Measurements from ENCODE around the gene RANBP17. TPM values are rescaled to one million over a fixed set of nuclear protein-coding genes. Genes with fewer than 3 reads are reported as not detected.

RANBP17 gene
- polyA plus RNA-seq, 4 donors, result 0.67 to 6.1 (median 1.2) TPM

- 73 to 80% (median 78%) methylated on average over 8 of the region's 8 CpGs for WGBS, 3 donors
- Histone ChIP-seq H3K36me3 (ENCODE audit: control insufficient read depth in 3 of 3, insufficient read depth in 2 of 3, low read depth in 1 of 3, low read length in 3 of 3) (no peaks in the 10 kb centered on the region), H3K27me3 (ENCODE audit: control insufficient read depth in 3 of 3, insufficient read depth in 3 of 3, low read length in 3 of 3) (peaks cover 6 to 25% (median 8%) of the 10 kb centered on the region in 3 donors), H3K9me3 (ENCODE audit: control insufficient read depth in 2 of 2, insufficient read depth in 1 of 2, low read depth in 1 of 2, low read length in 1 of 2) (no peaks in the 10 kb centered on the region), H3K27ac (ENCODE audit: low read depth in 1 of 3, low read length in 2 of 3) (no peak overlapping the region), H3K4me1 (ENCODE audit: control insufficient read depth in 3 of 3, insufficient read depth in 2 of 3, low read depth in 1 of 3, low read length in 2 of 3) (no peaks in the 10 kb centered on the region), H3K4me3 (ENCODE audit: low read depth in 1 of 3, low read length in 3 of 3) (no peak overlapping the region)
- DNase-seq (no peak), FAIRE-seq (no peak)
Observed at GRCh38 chr5:171335616-171336015, 473.8 kb downstream of the RANBP17 start.

- no peaks in the 10 kb centered on the region for H3K9me3 ChIP-seq (ENCODE audit: control insufficient read depth in 2 of 2, insufficient read depth in 1 of 2, low read depth in 1 of 2, low read length in 1 of 2)
- H3K27ac ChIP-seq (ENCODE audit: low read depth in 1 of 3, low read length in 2 of 3), result no peak overlapping the region
- peak; percentile 44 to 65 for DNase-seq
- no peaks in the 10 kb centered on the region for H3K36me3 ChIP-seq (ENCODE audit: control insufficient read depth in 3 of 3, insufficient read depth in 2 of 3, low read depth in 1 of 3, low read length in 3 of 3)
- H3K4me1 ChIP-seq (ENCODE audit: control insufficient read depth in 3 of 3, insufficient read depth in 2 of 3, low read depth in 1 of 3, low read length in 2 of 3), result no peaks in the 10 kb centered on the region
- no peak for FAIRE-seq
- 11 to 13% (median 13%) methylated on average over 31 of the region's 31 CpGs for WGBS, 3 donors
- peaks cover 6 to 25% (median 8%) of the 10 kb centered on the region in 3 donors for H3K27me3 ChIP-seq (ENCODE audit: control insufficient read depth in 3 of 3, insufficient read depth in 3 of 3, low read length in 3 of 3)
- H3K4me3 ChIP-seq (ENCODE audit: low read depth in 1 of 3, low read length in 3 of 3), result peak overlapping the region in 2 of 3 donors; percentile 18 to 32
Observed at GRCh38 chr5:171336521-171337209, 474.8 kb downstream of the RANBP17 start.

- Histone ChIP-seq H3K4me1 (ENCODE audit: control insufficient read depth in 3 of 3, insufficient read depth in 2 of 3, low read depth in 1 of 3, low read length in 2 of 3) (no peaks in the 10 kb centered on the region), H3K36me3 (ENCODE audit: control insufficient read depth in 3 of 3, insufficient read depth in 2 of 3, low read depth in 1 of 3, low read length in 3 of 3) (no peaks in the 10 kb centered on the region), H3K27me3 (ENCODE audit: control insufficient read depth in 3 of 3, insufficient read depth in 3 of 3, low read length in 3 of 3) (peaks cover 6 to 25% (median 6%) of the 10 kb centered on the region in 3 donors), H3K9me3 (ENCODE audit: control insufficient read depth in 2 of 2, insufficient read depth in 1 of 2, low read depth in 1 of 2, low read length in 1 of 2) (no peaks in the 10 kb centered on the region), H3K27ac (ENCODE audit: low read depth in 1 of 3, low read length in 2 of 3) (no peak overlapping the region), H3K4me3 (ENCODE audit: low read depth in 1 of 3, low read length in 3 of 3) (peak overlapping the region in 2 of 3 donors; percentile 18 to 32)
- 33 to 39% (median 36%) methylated on average over 11 of the region's 11 CpGs for WGBS, 3 donors
- FAIRE-seq (no peak), DNase-seq (no peak)
Observed at GRCh38 chr5:171337210-171337569, 475.4 kb downstream of the RANBP17 start.

- FAIRE-seq, result no peak
- no peaks in the 10 kb centered on the region for H3K4me1 ChIP-seq (ENCODE audit: control insufficient read depth in 3 of 3, insufficient read depth in 2 of 3, low read depth in 1 of 3, low read length in 2 of 3)
- peaks cover 6 to 25% (median 6%) of the 10 kb centered on the region in 3 donors for H3K27me3 ChIP-seq (ENCODE audit: control insufficient read depth in 3 of 3, insufficient read depth in 3 of 3, low read length in 3 of 3)
Observed at GRCh38 chr5:171340042-171340441, 478.2 kb downstream of the RANBP17 start.

GRCh38 chr5:171340491-171340890 lies 478.7 kb downstream of the RANBP17 start:
- 11 to 51% (median 31%) methylated on average over 6 of the region's 6 CpGs for WGBS, 3 donors
- Histone ChIP-seq H3K4me3 (ENCODE audit: low read depth in 1 of 3, low read length in 3 of 3) (no peak overlapping the region), H3K27me3 (ENCODE audit: control insufficient read depth in 3 of 3, insufficient read depth in 3 of 3, low read length in 3 of 3) (peaks cover 4 to 22% (median 4%) of the 10 kb centered on the region in 3 donors), H3K27ac (ENCODE audit: low read depth in 1 of 3, low read length in 2 of 3) (no peak overlapping the region), H3K4me1 (ENCODE audit: control insufficient read depth in 3 of 3, insufficient read depth in 2 of 3, low read depth in 1 of 3, low read length in 2 of 3) (no peaks in the 10 kb centered on the region), H3K36me3 (ENCODE audit: control insufficient read depth in 3 of 3, insufficient read depth in 2 of 3, low read depth in 1 of 3, low read length in 3 of 3) (no peaks in the 10 kb centered on the region), H3K9me3 (ENCODE audit: control insufficient read depth in 2 of 2, insufficient read depth in 1 of 2, low read depth in 1 of 2, low read length in 1 of 2) (no peaks in the 10 kb centered on the region)
- DNase-seq (peak in 1 of 2 donors; percentile 54), FAIRE-seq (no peak)

More at GRCh38 chr5:171340042-171340441, 478.2 kb downstream of the RANBP17 start:
- Histone ChIP-seq H3K36me3 (ENCODE audit: control insufficient read depth in 3 of 3, insufficient read depth in 2 of 3, low read depth in 1 of 3, low read length in 3 of 3) (no peaks in the 10 kb centered on the region), H3K27ac (ENCODE audit: low read depth in 1 of 3, low read length in 2 of 3) (no peak overlapping the region), H3K4me3 (ENCODE audit: low read depth in 1 of 3, low read length in 3 of 3) (no peak overlapping the region), H3K9me3 (ENCODE audit: control insufficient read depth in 2 of 2, insufficient read depth in 1 of 2, low read depth in 1 of 2, low read length in 1 of 2) (no peaks in the 10 kb centered on the region)
- DNase-seq, result no peak

- no peak for FAIRE-seq
- H3K27me3 ChIP-seq (ENCODE audit: control insufficient read depth in 3 of 3, insufficient read depth in 3 of 3, low read length in 3 of 3), result peaks cover 0 to 3% (median 2%) of the 10 kb centered on the region in 3 donors
- H3K36me3 ChIP-seq (ENCODE audit: control insufficient read depth in 3 of 3, insufficient read depth in 2 of 3, low read depth in 1 of 3, low read length in 3 of 3), result no peaks in the 10 kb centered on the region
- H3K27ac ChIP-seq (ENCODE audit: low read depth in 1 of 3, low read length in 2 of 3), result no peak overlapping the region
- peak; percentile 67 to 70 for DNase-seq
- H3K4me1 ChIP-seq (ENCODE audit: control insufficient read depth in 3 of 3, insufficient read depth in 2 of 3, low read depth in 1 of 3, low read length in 2 of 3), result no peaks in the 10 kb centered on the region
- 52 to 58% (median 52%) methylated on average over 17 of the region's 17 CpGs for WGBS, 3 donors
- H3K9me3 ChIP-seq (ENCODE audit: control insufficient read depth in 2 of 2, insufficient read depth in 1 of 2, low read depth in 1 of 2, low read length in 1 of 2), result no peaks in the 10 kb centered on the region
- H3K4me3 ChIP-seq (ENCODE audit: low read depth in 1 of 3, low read length in 3 of 3), result no peak overlapping the region
Observed at GRCh38 chr5:171342362-171343111, 480.7 kb downstream of the RANBP17 start.

GRCh38 chr5:171344936-171345608 lies 483.3 kb downstream of the RANBP17 start:
- no peak for FAIRE-seq
- no peak for DNase-seq
- Histone ChIP-seq H3K27ac (ENCODE audit: low read depth in 1 of 3, low read length in 2 of 3) (no peak overlapping the region), H3K36me3 (ENCODE audit: control insufficient read depth in 3 of 3, insufficient read depth in 2 of 3, low read depth in 1 of 3, low read length in 3 of 3) (no peaks in the 10 kb centered on the region), H3K4me1 (ENCODE audit: control insufficient read depth in 3 of 3, insufficient read depth in 2 of 3, low read depth in 1 of 3, low read length in 2 of 3) (no peaks in the 10 kb centered on the region), H3K27me3 (ENCODE audit: control insufficient read depth in 3 of 3, insufficient read depth in 3 of 3, low read length in 3 of 3) (no peaks in the 10 kb centered on the region), H3K4me3 (ENCODE audit: low read depth in 1 of 3, low read length in 3 of 3) (no peak overlapping the region), H3K9me3 (ENCODE audit: control insufficient read depth in 2 of 2, insufficient read depth in 1 of 2, low read depth in 1 of 2, low read length in 1 of 2) (no peaks in the 10 kb centered on the region)
- WGBS, 3 donors, result 92 to 95% (median 94%) methylated on average over 19 of the region's 19 CpGs
